HTR-8/SVneo (cell line): ENCODE results near the gene MINAR1.
"Not testable (repeated sequence)": the region's sequence is repeated elsewhere in the genome, so short reads cannot be mapped to it uniquely, and the experiment has no call there.

Experiments
- DNase-seq: peaks from one replicate; pipeline ENCODE4 v3.0.0; 2011; ENCODE audit warnings: low spot score, mixed read lengths; ENCODE audit not compliant: insufficient read length
- FAIRE-seq: peaks from 2 replicates; lab custom pipeline; 2011; peaks lifted over from hg19 to GRCh38; lab: Jason Lieb, UNC

Gene MINAR1

DNA sequence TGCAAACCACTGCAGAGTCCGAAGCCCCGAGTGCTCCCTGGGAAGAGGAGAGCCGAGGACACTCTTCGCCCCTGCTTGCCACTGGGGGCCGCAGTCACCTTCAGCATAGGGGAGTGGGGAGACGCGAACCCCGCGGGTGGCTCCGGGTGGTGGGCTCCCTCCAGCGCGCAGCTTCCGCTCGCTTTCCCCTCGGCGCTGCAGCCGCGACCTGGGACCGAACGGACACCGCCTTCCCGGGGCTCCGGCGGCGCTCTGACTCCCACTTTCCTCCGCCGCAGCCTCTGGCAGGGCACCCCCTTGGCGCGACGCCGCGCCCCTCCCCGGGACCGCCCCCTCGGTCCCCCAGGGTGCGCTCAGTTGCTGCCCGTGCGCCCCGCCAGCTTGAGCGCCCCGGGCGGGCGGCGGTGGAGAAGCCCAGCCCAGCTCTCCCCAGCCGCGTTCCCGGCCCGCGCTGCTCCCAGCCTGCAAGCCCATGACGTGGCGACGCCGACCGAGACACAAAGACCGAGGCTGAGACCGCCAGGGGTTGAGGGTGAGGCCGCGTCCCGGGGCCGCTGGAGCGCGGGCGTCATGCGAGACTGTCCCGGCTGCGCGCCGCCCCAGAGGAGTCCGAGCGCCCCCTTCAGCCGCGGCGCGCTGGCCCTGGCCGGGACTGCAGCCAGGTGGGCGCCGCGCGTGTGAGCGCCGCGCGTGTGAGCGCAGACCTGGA, at the start of gene MINAR1:
Gene MINAR1, plus strand, starts transcription at position 701 of the 709 bp plus-strand sequence. CDS start 23,812 bp downstream, outside the sequence.
- DNase-seq (peak; percentile 11), FAIRE-seq (no peak)

- no peak for FAIRE-seq
These were observed 37.9 kb upstream of the MINAR1 start for GRCh38 chr15:79394231-79394630.

GRCh38 chr15:79396850-79397249, 35.3 kb upstream of the MINAR1 start:
- FAIRE-seq: no peak
- no peak for DNase-seq

More at GRCh38 chr15:79394231-79394630, 37.9 kb upstream of the MINAR1 start:
- DNase-seq: no peak

DNA sequence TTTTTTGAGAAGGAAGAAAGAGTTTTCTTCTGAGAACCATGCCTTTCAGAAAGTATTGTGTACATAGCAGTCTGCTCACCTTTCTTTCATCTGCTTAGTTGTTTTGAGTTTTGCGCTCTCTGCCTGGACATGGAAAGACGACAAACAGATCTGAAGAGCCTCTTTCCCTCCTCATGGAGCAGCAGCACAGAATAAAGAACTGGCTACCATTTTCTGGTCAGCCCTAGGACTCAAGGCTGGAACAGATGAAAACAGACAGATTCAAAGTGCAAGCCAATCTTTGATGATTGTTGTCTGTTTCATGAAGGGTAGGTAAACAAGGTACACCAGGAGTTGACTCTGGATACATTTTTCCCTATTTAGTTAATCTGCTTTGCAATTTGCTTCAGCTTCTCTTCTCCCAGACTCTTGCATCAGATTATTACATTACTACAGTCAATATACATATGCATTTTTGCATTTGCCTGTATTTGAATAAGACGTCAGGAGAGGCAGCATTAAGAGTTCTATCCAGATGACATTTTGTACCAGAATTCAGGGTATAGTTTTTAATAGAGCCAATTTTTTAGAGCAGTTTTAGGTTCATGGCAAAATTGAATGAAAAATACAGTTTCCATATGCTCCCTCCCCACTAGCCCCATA, 34.7 kb upstream of the MINAR1 start:
- DNase-seq: no peak
- FAIRE-seq: no peak

DNA sequence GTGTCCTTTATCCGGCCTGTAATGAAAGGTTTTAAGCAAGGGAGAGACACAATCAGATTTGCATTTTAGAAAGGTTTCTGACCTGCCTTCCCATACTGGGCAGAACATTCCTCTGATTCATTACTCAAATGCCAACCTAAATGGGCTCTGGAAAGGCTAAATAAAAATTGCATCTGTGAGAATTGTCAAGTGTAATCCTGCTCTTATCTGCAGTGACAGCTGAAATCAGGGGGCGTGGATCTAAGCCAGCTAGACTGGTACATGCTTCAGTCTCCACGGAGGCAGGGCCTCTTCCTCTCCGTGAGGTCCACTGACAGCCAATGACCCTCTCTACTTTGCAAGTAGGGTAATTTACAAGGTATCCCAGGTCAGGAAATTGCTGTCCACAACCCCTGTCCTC, 32.5 kb upstream of the MINAR1 start:
- DNase-seq (no peak), FAIRE-seq (no peak)

- DNase-seq (no peak), FAIRE-seq (no peak)
These were observed 31.5 kb upstream of the MINAR1 start for GRCh38 chr15:79400650-79401049.

- FAIRE-seq (no peak), DNase-seq (no peak)
These were observed 30.8 kb upstream of the MINAR1 start for GRCh38 chr15:79401301-79401700.

DNA sequence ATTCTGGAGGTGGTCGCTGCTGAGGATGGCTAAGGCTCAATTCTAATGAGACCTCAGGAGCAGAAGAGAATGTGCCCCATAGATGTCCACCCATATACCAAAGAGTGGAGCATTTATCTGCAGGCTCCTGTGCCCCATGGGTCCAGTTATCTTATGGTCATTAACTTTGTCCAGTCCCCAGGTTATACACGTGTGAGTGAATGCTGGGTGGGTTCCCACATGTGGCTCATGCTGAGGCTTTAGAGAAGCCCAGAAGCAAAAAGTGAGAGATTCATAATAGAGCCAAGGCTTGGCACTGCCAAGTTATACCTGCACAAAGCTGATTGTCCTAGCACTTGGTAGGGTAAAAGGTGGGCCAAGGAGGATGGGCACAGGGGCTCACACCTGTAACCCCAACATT, 30.0 kb upstream of the MINAR1 start:
- DNase-seq: no peak
- no peak for FAIRE-seq

- DNase-seq (no peak), FAIRE-seq (no peak)
These were observed 28.6 kb upstream of the MINAR1 start for GRCh38 chr15:79403501-79403900.

DNA sequence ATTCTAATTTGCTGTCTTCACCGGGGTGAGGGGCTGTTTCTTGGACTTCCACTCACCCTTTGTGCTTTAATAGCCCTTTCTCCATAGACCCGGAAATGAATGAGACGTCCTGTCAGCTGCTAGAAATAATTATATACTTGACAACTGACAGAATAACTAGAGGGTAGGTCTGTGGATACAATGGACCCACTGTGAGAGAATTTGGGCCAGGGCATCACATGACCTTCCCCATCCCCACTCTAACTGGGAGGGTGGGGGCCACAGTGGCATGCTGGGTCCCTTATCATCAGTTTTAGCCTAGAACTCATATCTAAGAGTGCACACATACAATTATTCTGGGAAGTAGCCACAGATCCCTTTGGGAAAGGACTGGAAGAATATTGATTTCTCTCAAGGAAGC, 25.9 kb upstream of the MINAR1 start:
- FAIRE-seq (no peak), DNase-seq (no peak)

DNA sequence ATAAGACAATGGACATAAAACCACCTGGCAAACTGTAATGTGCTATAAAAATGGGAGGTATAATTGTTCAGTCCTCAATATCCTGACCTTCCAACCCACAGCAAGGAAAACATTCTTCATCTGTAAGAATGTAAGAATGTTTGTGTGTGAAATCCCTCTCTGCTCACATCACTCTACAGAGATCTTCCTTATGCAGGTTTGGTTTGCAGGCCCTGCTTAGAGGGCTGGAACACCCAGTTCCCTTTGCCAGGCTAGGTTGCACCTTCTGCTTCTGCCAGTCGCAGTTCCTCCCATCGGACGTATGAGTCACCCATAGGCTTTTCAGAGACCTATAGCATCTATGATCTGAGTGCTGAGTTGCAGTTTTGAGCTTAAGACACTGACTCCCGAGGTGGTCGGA, 24.1 kb upstream of the MINAR1 start:
- no peak for DNase-seq
- no peak for FAIRE-seq

DNA sequence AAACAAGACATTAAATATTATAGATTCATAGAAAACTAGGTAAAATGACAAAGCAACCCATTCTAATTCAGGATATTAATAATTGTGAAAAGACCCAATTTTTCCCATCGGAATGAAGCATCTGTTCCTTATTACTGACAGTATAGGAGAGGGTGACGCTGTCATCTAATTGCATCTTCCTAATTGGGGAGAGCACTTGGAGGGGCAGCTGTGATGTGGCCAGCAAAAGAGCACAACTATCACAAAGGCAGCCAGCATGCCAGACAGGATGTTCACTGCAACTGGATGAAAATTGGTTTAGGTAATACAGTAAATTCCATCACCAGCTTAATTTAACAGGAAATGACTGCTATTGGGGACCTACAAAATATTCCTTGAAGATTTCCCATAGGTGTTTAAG, 21.9 kb upstream of the MINAR1 start:
- FAIRE-seq (no peak), DNase-seq (no peak)

DNA sequence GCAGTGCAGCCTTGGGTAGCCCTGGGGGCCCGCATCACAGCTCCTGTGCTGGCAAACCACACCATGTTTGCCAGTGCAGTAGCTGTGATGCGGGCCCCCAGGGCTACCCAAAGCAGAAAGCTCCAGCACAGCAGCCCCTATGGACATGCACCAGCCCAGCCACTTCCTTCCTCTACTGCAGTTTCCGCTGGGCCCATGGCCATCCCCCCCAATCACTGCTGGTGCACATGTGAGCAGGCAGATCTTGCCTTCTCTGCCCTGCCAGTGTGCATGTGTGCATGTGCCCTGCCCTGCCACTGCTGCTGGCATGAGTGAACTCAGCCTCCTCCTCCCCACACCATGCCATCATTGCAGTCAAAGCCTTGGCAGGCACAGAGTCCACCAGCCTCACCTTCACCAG, 20.1 kb upstream of the MINAR1 start:
- DNase-seq (no peak), FAIRE-seq (no peak)

- DNase-seq: no peak
These were observed 19.7 kb upstream of the MINAR1 start for GRCh38 chr15:79412429-79412828.

GRCh38 chr15:79416876-79417275, 15.3 kb upstream of the MINAR1 start:
- FAIRE-seq: no peak

More at GRCh38 chr15:79412429-79412828, 19.7 kb upstream of the MINAR1 start:
- FAIRE-seq: no peak

GRCh38 chr15:79418693-79419279, 13.3 kb upstream of the MINAR1 start:
- DNase-seq: no peak
- FAIRE-seq: no peak

More at GRCh38 chr15:79416876-79417275, 15.3 kb upstream of the MINAR1 start:
- no peak for DNase-seq

DNA sequence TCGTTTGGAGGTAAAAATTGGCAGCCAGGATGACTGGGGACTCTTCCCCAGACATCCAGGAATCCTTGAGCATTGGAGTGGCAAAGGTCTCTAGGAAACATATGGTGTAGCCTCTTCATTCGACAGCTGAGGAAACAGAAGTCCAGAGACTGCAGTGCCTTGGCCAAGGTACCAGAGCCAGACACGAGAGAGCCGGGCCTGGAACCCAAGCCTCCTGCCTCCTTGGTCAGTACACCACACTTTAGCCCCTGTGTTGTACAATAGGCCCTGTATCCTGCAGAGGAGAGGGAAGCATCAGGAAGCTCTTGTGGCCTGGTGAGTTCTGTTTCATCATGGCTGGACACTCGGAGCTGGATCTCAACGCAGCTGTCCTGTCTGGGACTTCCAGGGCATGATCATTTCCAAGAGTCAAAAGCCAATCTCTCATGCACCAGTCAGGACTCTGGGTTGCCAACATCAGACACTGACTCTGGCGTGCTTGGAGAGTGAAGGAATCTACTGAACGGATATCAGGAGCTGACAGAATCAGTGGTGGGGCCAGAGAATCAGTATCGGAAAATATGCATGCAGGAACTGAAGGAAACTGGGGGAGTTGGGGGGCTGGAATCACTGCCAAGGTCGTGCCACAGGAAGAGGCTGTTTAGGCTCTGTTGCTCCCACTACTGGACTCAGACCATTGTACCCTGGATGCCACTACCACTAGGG, 6.4 kb upstream of the MINAR1 start:
- FAIRE-seq (no peak), DNase-seq (no peak)

- DNase-seq: not testable (repeated sequence)
These were observed 5.2 kb upstream of the MINAR1 start for GRCh38 chr15:79426899-79427298.

GRCh38 chr15:79427781-79428598, 4.1 kb upstream of the MINAR1 start:
- FAIRE-seq: no peak
- no peak for DNase-seq

More at GRCh38 chr15:79426899-79427298, 5.2 kb upstream of the MINAR1 start:
- not testable (repeated sequence) for FAIRE-seq
